Prostate gland (tissue), 2 donors: ENCODE results near the gene EPS8L3.

Experiments used
- CTCF ChIP-seq, 4 experiments: fragments of 200-600 bp in 2 of 4; fragments of 450-650 bp in 2 of 4; sonication (generic) in 2 of 4; IDR thresholded peaks; 1 replicate in 3 of 4; 2 replicates in 1 of 4; pipeline ENCODE4 v1.5.1; 2016 to 2019; ENCODE audit warnings: antibody characterized with exemption in 4 of 4, mild to moderate bottlenecking in 2 of 4, moderate library complexity in 2 of 4
- POLR2A ChIP-seq: fragments of 450-650 bp; IDR thresholded peaks from one replicate; pipeline ENCODE4 v1.6.1; 2016; ENCODE audit warnings: antibody characterized with exemption, mild to moderate bottlenecking
- POLR2AphosphoS5 ChIP-seq: sonication (generic); formaldehyde crosslinking; IDR thresholded peaks from one replicate; pipeline ENCODE4 v1.6.1; 2017; ENCODE audit warnings: antibody characterized with exemption

- TF ChIP-seq POLR2AphosphoS5 (no peak), CTCF (IDR thresholded peaks at IDR 0.05) (no peak), POLR2A (no peak)
Observed at GRCh38 chr1:109754738-109755137, 9.0 kb downstream of the EPS8L3 start.
